SK-N-SH (cell line): ENCODE data around the gene KRT222.

Experiments used
- CHD2 ChIP-seq: fragments of 150-350 bp; IDR thresholded peaks from 2 replicates; pipeline ENCODE4 v1.6.1; 2018; ENCODE audit warnings: low read length; ENCODE audit not compliant: partially characterized antibody
- TCF12 ChIP-seq: IDR thresholded peaks from 2 replicates; pipeline ENCODE4 v1.4.0; 2012
- TF ChIP-seq, protein P1 (sequence below): fragments of 200-600 bp; sonication (generic); IDR thresholded peaks from 2 replicates; pipeline ENCODE4 v1.6.1; 2017; ENCODE audit warnings: antibody characterized with exemption, mild to moderate bottlenecking, moderate library complexity

DNA sequence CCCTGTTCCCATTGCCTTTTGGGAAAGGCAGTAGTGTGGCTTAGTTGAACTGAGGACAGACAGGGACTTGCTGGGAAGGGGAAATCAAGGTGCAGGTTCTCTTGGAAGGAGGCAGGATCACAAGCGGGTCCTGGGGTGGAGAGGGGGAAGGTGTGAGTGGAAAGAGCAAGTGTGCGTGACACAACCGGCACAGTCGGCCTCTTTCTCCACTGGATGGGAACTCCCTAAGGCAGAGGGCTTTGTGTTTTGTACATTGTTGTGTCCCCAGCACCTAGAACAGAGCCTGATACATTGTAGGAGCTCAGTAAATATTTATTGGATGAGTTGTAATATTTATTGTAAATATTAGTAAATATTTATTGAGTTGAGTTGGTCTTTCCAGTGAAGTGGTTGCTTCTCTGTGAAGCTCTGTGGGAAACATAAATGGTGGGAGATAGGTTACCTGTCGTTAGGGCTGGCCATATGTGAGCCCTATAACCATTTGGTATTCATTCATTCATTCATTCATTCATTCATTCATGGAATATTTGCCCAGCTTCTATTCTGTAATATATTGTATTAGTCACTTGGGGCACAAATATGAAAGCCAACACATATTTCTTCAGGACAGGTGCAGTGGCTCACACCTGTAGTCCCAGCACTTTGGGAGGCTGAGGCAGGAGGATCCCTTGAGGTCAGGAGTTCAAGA is 51.4 kb downstream of the KRT222 start:
- TF ChIP-seq CHD2 (no peak), TCF12 (no peak)
- TF ChIP-seq, protein P1, sequence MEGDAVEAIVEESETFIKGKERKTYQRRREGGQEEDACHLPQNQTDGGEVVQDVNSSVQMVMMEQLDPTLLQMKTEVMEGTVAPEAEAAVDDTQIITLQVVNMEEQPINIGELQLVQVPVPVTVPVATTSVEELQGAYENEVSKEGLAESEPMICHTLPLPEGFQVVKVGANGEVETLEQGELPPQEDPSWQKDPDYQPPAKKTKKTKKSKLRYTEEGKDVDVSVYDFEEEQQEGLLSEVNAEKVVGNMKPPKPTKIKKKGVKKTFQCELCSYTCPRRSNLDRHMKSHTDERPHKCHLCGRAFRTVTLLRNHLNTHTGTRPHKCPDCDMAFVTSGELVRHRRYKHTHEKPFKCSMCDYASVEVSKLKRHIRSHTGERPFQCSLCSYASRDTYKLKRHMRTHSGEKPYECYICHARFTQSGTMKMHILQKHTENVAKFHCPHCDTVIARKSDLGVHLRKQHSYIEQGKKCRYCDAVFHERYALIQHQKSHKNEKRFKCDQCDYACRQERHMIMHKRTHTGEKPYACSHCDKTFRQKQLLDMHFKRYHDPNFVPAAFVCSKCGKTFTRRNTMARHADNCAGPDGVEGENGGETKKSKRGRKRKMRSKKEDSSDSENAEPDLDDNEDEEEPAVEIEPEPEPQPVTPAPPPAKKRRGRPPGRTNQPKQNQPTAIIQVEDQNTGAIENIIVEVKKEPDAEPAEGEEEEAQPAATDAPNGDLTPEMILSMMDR = no peak
